ENCODE data around the gene TDRD3.
"Not testable (repeated sequence)": the region's sequence is repeated elsewhere in the genome, so short reads cannot be mapped to it uniquely, and the experiment has no call there.

TDRD3 gene

GRCh38 chr13:60409574-60410292 is 12.7 kb downstream of the TDRD3 start:
- not testable (repeated sequence) for H3K27me3 Mint-ChIP-seq; DNase-seq (ENCODE audit: low spot score in 2 of 2); H3K4me3 Mint-ChIP-seq; H3K27ac Mint-ChIP-seq (ENCODE audit: low read depth); H3K36me3 Mint-ChIP-seq (ENCODE audit: insufficient read depth); ATAC-seq (replicated peaks; ENCODE audit: extremely low read depth, poor library complexity, severe bottlenecking); H3K9me3 Mint-ChIP-seq
- peaks cover 55% of the 10 kb centered on the region for H3K4me1 Mint-ChIP-seq

GRCh38 chr13:60410299-60410698 is 13.3 kb downstream of the TDRD3 start:
- H3K4me3 Mint-ChIP-seq: no peak overlapping the region
- no peaks in the 10 kb centered on the region for H3K27me3 Mint-ChIP-seq
- peak overlapping the region; percentile 27 for H3K27ac Mint-ChIP-seq (ENCODE audit: low read depth)
- H3K9me3 Mint-ChIP-seq: no peaks in the 10 kb centered on the region
- no peak for ATAC-seq (replicated peaks; ENCODE audit: extremely low read depth, poor library complexity, severe bottlenecking)
- no peaks in the 10 kb centered on the region for H3K36me3 Mint-ChIP-seq (ENCODE audit: insufficient read depth)
- H3K4me1 Mint-ChIP-seq: peaks cover 49% of the 10 kb centered on the region
- DNase-seq (ENCODE audit: low spot score in 2 of 2): no peak

GRCh38 chr13:60411464-60411863 is 14.4 kb downstream of the TDRD3 start:
- H3K9me3 Mint-ChIP-seq: no peaks in the 10 kb centered on the region
- H3K27ac Mint-ChIP-seq (ENCODE audit: low read depth): no peak overlapping the region
- H3K36me3 Mint-ChIP-seq (ENCODE audit: insufficient read depth): no peaks in the 10 kb centered on the region
- ATAC-seq (replicated peaks; ENCODE audit: extremely low read depth, poor library complexity, severe bottlenecking) (no peak), DNase-seq (ENCODE audit: low spot score in 2 of 2) (no peak)
- no peaks in the 10 kb centered on the region for H3K27me3 Mint-ChIP-seq
- H3K4me1 Mint-ChIP-seq: peaks cover 42% of the 10 kb centered on the region
- H3K4me3 Mint-ChIP-seq: no peak overlapping the region

- Mint-ChIP-seq H3K36me3 (ENCODE audit: insufficient read depth) (no peaks in the 10 kb centered on the region), H3K4me1 (peaks cover 42% of the 10 kb centered on the region), H3K27me3 (no peaks in the 10 kb centered on the region), H3K27ac (ENCODE audit: low read depth) (no peak overlapping the region), H3K4me3 (no peak overlapping the region), H3K9me3 (no peaks in the 10 kb centered on the region)
- DNase-seq (ENCODE audit: low spot score in 2 of 2): no peak
- ATAC-seq (replicated peaks; ENCODE audit: extremely low read depth, poor library complexity, severe bottlenecking): no peak
Observed at GRCh38 chr13:60411983-60412382, 15.0 kb downstream of the TDRD3 start.

- Mint-ChIP-seq H3K4me3 (no peak overlapping the region), H3K4me1 (peaks cover 46% of the 10 kb centered on the region), H3K27me3 (no peaks in the 10 kb centered on the region), H3K27ac (ENCODE audit: low read depth) (no peak overlapping the region), H3K36me3 (ENCODE audit: insufficient read depth) (peaks cover 2% of the 10 kb centered on the region), H3K9me3 (no peaks in the 10 kb centered on the region)
- ATAC-seq (replicated peaks; ENCODE audit: extremely low read depth, poor library complexity, severe bottlenecking) (no peak), DNase-seq (ENCODE audit: low spot score in 2 of 2) (no peak)
Observed at GRCh38 chr13:60412909-60413616, 16.0 kb downstream of the TDRD3 start.

GRCh38 chr13:60414177-60414576 is 17.2 kb downstream of the TDRD3 start:
- Mint-ChIP-seq H3K4me1 (peaks cover 42% of the 10 kb centered on the region), H3K27me3 (no peaks in the 10 kb centered on the region), H3K9me3 (no peaks in the 10 kb centered on the region), H3K36me3 (ENCODE audit: insufficient read depth) (peaks cover 2% of the 10 kb centered on the region), H3K4me3 (no peak overlapping the region), H3K27ac (ENCODE audit: low read depth) (no peak overlapping the region)
- no peak for ATAC-seq (replicated peaks; ENCODE audit: extremely low read depth, poor library complexity, severe bottlenecking)
- DNase-seq (ENCODE audit: low spot score in 2 of 2): no peak

- H3K4me3 Mint-ChIP-seq: no peak overlapping the region
- H3K9me3 Mint-ChIP-seq: no peaks in the 10 kb centered on the region
- peaks cover 4% of the 10 kb centered on the region for H3K36me3 Mint-ChIP-seq (ENCODE audit: insufficient read depth)
- DNase-seq (ENCODE audit: low spot score in 2 of 2) (no peak), ATAC-seq (replicated peaks; ENCODE audit: extremely low read depth, poor library complexity, severe bottlenecking) (no peak)
- peak overlapping the region; percentile 22 for H3K27ac Mint-ChIP-seq (ENCODE audit: low read depth)
- peaks cover 17% of the 10 kb centered on the region for H3K4me1 Mint-ChIP-seq
- H3K27me3 Mint-ChIP-seq: no peaks in the 10 kb centered on the region
Observed at GRCh38 chr13:60417734-60418133, 20.7 kb downstream of the TDRD3 start.

- ATAC-seq (replicated peaks; ENCODE audit: extremely low read depth, poor library complexity, severe bottlenecking) (no peak), DNase-seq (ENCODE audit: low spot score in 2 of 2) (no peak)
- H3K27me3 Mint-ChIP-seq: no peaks in the 10 kb centered on the region
- H3K4me1 Mint-ChIP-seq: peaks cover 14% of the 10 kb centered on the region
- no peak overlapping the region for H3K4me3 Mint-ChIP-seq
- H3K9me3 Mint-ChIP-seq: no peaks in the 10 kb centered on the region
- no peak overlapping the region for H3K27ac Mint-ChIP-seq (ENCODE audit: low read depth)
- peaks cover 4% of the 10 kb centered on the region for H3K36me3 Mint-ChIP-seq (ENCODE audit: insufficient read depth)
Observed at GRCh38 chr13:60418954-60419353, 21.9 kb downstream of the TDRD3 start.

GRCh38 chr13:60425332-60425731 is 28.3 kb downstream of the TDRD3 start:
- no peaks in the 10 kb centered on the region for H3K9me3 Mint-ChIP-seq
- ATAC-seq (replicated peaks; ENCODE audit: extremely low read depth, poor library complexity, severe bottlenecking): no peak
- no peak overlapping the region for H3K27ac Mint-ChIP-seq (ENCODE audit: low read depth)
- H3K4me1 Mint-ChIP-seq: peaks cover 37% of the 10 kb centered on the region
- H3K36me3 Mint-ChIP-seq (ENCODE audit: insufficient read depth): no peaks in the 10 kb centered on the region
- no peak for DNase-seq (ENCODE audit: low spot score in 2 of 2)
- H3K4me3 Mint-ChIP-seq: no peak overlapping the region
- H3K27me3 Mint-ChIP-seq: no peaks in the 10 kb centered on the region

- Mint-ChIP-seq H3K36me3 (ENCODE audit: insufficient read depth) (no peaks in the 10 kb centered on the region), H3K27me3 (no peaks in the 10 kb centered on the region), H3K4me3 (no peak overlapping the region), H3K9me3 (no peaks in the 10 kb centered on the region), H3K4me1 (peaks cover 37% of the 10 kb centered on the region), H3K27ac (ENCODE audit: low read depth) (peak overlapping the region; percentile 97)
- DNase-seq (ENCODE audit: low spot score in 2 of 2): no peak
- ATAC-seq (replicated peaks; ENCODE audit: extremely low read depth, poor library complexity, severe bottlenecking): no peak
Observed at GRCh38 chr13:60426075-60426474, 29.1 kb downstream of the TDRD3 start.

GRCh38 chr13:60427285-60427684 is 30.3 kb downstream of the TDRD3 start:
- Mint-ChIP-seq H3K4me3 (peak overlapping the region; percentile 61), H3K27me3 (no peaks in the 10 kb centered on the region), H3K36me3 (ENCODE audit: insufficient read depth) (no peaks in the 10 kb centered on the region), H3K9me3 (no peaks in the 10 kb centered on the region), H3K27ac (ENCODE audit: low read depth) (peak overlapping the region; percentile 97), H3K4me1 (peaks cover 37% of the 10 kb centered on the region)
- ATAC-seq (replicated peaks; ENCODE audit: extremely low read depth, poor library complexity, severe bottlenecking): peak; percentile 57
- DNase-seq (ENCODE audit: low spot score in 2 of 2): no peak

- ATAC-seq (replicated peaks; ENCODE audit: extremely low read depth, poor library complexity, severe bottlenecking) (peak; percentile 53), DNase-seq (ENCODE audit: low spot score in 2 of 2) (no peak)
- Mint-ChIP-seq H3K9me3 (no peaks in the 10 kb centered on the region), H3K27me3 (no peaks in the 10 kb centered on the region), H3K4me3 (no peak overlapping the region), H3K27ac (ENCODE audit: low read depth) (no peak overlapping the region), H3K4me1 (peaks cover 29% of the 10 kb centered on the region), H3K36me3 (ENCODE audit: insufficient read depth) (no peaks in the 10 kb centered on the region)
Observed at GRCh38 chr13:60431108-60431700, 34.2 kb downstream of the TDRD3 start.

GRCh38 chr13:60433505-60433904 is 36.5 kb downstream of the TDRD3 start:
- Mint-ChIP-seq H3K4me1 (peaks cover 25% of the 10 kb centered on the region), H3K27me3 (no peaks in the 10 kb centered on the region), H3K9me3 (no peaks in the 10 kb centered on the region), H3K4me3 (no peak overlapping the region), H3K27ac (ENCODE audit: low read depth) (no peak overlapping the region), H3K36me3 (ENCODE audit: insufficient read depth) (no peaks in the 10 kb centered on the region)
- ATAC-seq (replicated peaks; ENCODE audit: extremely low read depth, poor library complexity, severe bottlenecking): no peak
- no peak for DNase-seq (ENCODE audit: low spot score in 2 of 2)
